HG03045 (cell line): ENCODE results near the gene GZMB.
A peak's percentile ranks its signal among the peaks of the same experiment; 100 is the strongest.
"Not testable (repeated sequence)": the region's sequence is repeated elsewhere in the genome, so short reads cannot be mapped to it uniquely, and the experiment has no call there.

Experiments
- ATAC-seq: cut with Tn5 transposase; IDR thresholded peaks from one replicate; pipeline ENCODE4 v1.9.1; 2021; ENCODE audit warnings: mild to moderate bottlenecking, moderate library complexity; ENCODE audit not compliant: unreplicated experiment

The GZMB gene

GRCh38 chr14:24632336-24632735 lies 1.7 kb downstream of the GZMB start:
- ATAC-seq, result no peak

GRCh38 chr14:24631749-24632335 lies 2.1 kb downstream of the GZMB start:
- ATAC-seq, result no peak

- ATAC-seq, result no peak
These were observed 3.0 kb downstream of the GZMB start for GRCh38 chr14:24630872-24631477.

GRCh38 chr14:24630087-24630871 lies 3.7 kb downstream of the GZMB start:
- no peak for ATAC-seq

GRCh38 chr14:24629521-24629920 lies 4.5 kb downstream of the GZMB start:
- ATAC-seq, result no peak

- no peak for ATAC-seq
These were observed 20.2 kb downstream of the GZMB start for GRCh38 chr14:24613747-24614146.

- no peak for ATAC-seq
These were observed 20.7 kb downstream of the GZMB start for GRCh38 chr14:24613241-24613640.

GRCh38 chr14:24612196-24612595 lies 21.8 kb downstream of the GZMB start:
- ATAC-seq, result no peak

- no peak for ATAC-seq
These were observed 24.2 kb downstream of the GZMB start, which contains the start of gene GZMH for GRCh38 chr14:24609655-24610344. GZMH (minus strand) TSS chr14:24609685; CDS start chr14:24609613, 72 bp downstream.

GRCh38 chr14:24607635-24608514 lies 26.1 kb downstream of the GZMB start:
- ATAC-seq, result no peak

- ATAC-seq, result no peak
These were observed 26.9 kb downstream of the GZMB start for GRCh38 chr14:24607081-24607480.

GRCh38 chr14:24606297-24606696 lies 27.7 kb downstream of the GZMB start:
- ATAC-seq, result no peak

- peak; percentile 72 for ATAC-seq
These were observed 28.4 kb downstream of the GZMB start for GRCh38 chr14:24605435-24606190.

- no peak for ATAC-seq
These were observed 36.6 kb downstream of the GZMB start for GRCh38 chr14:24597403-24597802.

GRCh38 chr14:24595073-24595808 lies 38.7 kb downstream of the GZMB start:
- ATAC-seq, result no peak

GRCh38 chr14:24591004-24591403 lies 43.0 kb downstream of the GZMB start:
- ATAC-seq, result not testable (repeated sequence)

GRCh38 chr14:24584402-24584801 lies 49.6 kb downstream of the GZMB start:
- not testable (repeated sequence) for ATAC-seq
